ENCODE measurements around the gene PCDH9.

PCDH9 gene

DNA sequence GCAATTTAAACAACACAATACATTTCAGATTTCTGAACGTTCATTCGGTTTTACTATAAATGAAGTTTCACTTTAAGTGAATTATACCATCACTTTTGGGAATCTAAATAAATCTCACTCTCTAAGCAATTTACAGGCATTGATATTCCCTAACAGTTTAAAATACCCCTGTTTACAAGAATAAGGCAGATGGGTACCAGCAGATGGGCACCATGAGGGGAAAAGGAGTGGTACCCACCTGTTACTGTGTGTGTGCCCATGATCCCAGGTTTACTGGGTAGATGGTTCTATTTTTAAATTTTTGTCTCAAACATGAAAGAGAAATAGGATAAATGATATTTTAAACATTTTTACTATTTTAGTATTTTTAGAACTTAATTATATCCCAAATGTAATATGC is 212.9 kb downstream of the PCDH9 start:
- TF ChIP-seq, protein P1, sequence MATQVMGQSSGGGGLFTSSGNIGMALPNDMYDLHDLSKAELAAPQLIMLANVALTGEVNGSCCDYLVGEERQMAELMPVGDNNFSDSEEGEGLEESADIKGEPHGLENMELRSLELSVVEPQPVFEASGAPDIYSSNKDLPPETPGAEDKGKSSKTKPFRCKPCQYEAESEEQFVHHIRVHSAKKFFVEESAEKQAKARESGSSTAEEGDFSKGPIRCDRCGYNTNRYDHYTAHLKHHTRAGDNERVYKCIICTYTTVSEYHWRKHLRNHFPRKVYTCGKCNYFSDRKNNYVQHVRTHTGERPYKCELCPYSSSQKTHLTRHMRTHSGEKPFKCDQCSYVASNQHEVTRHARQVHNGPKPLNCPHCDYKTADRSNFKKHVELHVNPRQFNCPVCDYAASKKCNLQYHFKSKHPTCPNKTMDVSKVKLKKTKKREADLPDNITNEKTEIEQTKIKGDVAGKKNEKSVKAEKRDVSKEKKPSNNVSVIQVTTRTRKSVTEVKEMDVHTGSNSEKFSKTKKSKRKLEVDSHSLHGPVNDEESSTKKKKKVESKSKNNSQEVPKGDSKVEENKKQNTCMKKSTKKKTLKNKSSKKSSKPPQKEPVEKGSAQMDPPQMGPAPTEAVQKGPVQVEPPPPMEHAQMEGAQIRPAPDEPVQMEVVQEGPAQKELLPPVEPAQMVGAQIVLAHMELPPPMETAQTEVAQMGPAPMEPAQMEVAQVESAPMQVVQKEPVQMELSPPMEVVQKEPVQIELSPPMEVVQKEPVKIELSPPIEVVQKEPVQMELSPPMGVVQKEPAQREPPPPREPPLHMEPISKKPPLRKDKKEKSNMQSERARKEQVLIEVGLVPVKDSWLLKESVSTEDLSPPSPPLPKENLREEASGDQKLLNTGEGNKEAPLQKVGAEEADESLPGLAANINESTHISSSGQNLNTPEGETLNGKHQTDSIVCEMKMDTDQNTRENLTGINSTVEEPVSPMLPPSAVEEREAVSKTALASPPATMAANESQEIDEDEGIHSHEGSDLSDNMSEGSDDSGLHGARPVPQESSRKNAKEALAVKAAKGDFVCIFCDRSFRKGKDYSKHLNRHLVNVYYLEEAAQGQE (IDR thresholded peaks at IDR 0.05; ENCODE audit: insufficient read depth in 1 of 2, low read depth in 2 of 2, low read length in 2 of 2) = no peak
- TF ChIP-seq SIN3A (IDR thresholded peaks at IDR 0.05; ENCODE audit: borderline replicate concordance, insufficient read depth, low read length) (no peak), TAF1 (IDR thresholded peaks at IDR 0.05; ENCODE audit: borderline replicate concordance, insufficient read depth, low read length) (no peak), POLR2AphosphoS5 (IDR thresholded peaks at IDR 0.05; ENCODE audit: low read depth, low read length) (no peak), FOXP2 (optimal IDR thresholded peaks at IDR 0.05; ENCODE audit: borderline replicate concordance, extremely low read depth, extremely low read length, insufficient read depth) (no peak)

DNA sequence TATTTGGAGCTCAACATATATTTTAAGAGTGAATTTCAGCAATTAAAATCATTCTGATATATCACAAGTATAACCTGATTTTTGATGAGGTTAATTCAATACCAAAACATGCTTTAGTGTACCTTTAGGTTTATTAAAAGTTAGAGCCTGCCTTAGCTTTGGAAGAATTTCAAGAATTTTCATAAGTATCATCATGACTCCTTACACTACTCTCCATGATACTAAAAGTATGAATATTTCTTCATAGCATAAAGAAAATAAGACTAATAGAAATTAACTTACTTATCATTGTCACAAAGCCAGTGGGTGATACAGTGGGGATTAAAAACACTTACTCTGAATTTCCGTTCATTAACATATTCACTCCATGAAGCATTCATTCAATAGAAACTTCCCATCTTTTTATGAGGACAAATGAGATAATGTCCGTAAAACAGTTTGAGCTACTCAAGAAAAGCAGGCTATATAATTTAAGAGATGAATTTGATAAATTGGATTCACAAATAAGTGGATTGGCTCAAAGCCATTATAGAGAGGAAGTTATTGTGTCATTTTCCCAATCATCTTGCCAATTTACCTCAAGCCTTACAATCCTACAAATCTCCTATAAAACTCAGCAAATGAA is 214.0 kb downstream of the PCDH9 start:
- no peak for TF ChIP-seq TAF1 (IDR thresholded peaks at IDR 0.05; ENCODE audit: borderline replicate concordance, insufficient read depth, low read length)
- no peak for TF ChIP-seq FOXP2 (optimal IDR thresholded peaks at IDR 0.05; ENCODE audit: borderline replicate concordance, extremely low read depth, extremely low read length, insufficient read depth)
- TF ChIP-seq POLR2AphosphoS5 (IDR thresholded peaks at IDR 0.05; ENCODE audit: low read depth, low read length) = no peak
- TF ChIP-seq SIN3A (IDR thresholded peaks at IDR 0.05; ENCODE audit: borderline replicate concordance, insufficient read depth, low read length) = no peak
- TF ChIP-seq, protein P1 (IDR thresholded peaks at IDR 0.05; ENCODE audit: insufficient read depth in 1 of 2, low read depth in 2 of 2, low read length in 2 of 2) = no peak

DNA sequence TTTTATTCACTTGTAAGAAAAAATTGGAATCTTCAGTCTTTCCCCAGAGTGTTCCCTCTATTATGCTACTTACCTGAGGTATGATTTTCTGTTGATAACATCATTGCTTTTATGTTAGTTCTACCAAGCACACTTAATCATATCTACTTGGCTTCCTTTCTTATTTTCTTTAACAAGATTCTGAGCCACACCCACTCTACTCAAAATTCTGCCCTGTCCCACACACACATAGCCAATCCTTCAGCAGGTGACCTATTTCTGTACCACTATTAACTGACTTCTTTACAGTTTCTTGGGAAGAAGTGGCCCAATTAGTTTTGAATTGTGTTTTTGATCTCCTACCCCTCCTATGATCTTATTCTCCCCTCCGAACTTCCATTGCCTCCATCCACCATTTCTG is 215.7 kb downstream of the PCDH9 start:
- no peak for TF ChIP-seq POLR2AphosphoS5 (IDR thresholded peaks at IDR 0.05; ENCODE audit: low read depth, low read length)

DNA sequence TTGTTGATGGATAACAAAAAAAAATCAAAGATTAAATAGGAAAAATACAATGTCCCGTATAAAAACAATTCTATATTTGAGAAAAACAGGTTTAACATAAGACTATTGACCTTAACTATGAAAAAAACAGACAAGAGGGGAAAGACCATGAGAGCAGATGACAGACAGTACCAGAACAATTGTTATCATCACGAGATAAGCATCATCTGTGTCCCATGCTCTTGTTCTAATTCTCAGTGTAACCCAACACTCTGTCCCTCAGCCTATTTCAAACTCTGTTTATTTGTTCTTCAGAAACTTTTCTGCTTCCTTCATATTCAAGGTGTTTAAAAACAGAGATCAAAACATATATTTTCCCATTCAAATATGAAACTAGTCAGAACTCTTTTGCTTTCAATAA is 216.4 kb downstream of the PCDH9 start:
- TF ChIP-seq FOXP2 (optimal IDR thresholded peaks at IDR 0.05; ENCODE audit: borderline replicate concordance, extremely low read depth, extremely low read length, insufficient read depth) (no peak), SIN3A (IDR thresholded peaks at IDR 0.05; ENCODE audit: borderline replicate concordance, insufficient read depth, low read length) (no peak), TAF1 (IDR thresholded peaks at IDR 0.05; ENCODE audit: borderline replicate concordance, insufficient read depth, low read length) (no peak), POLR2AphosphoS5 (IDR thresholded peaks at IDR 0.05; ENCODE audit: low read depth, low read length) (no peak)
- TF ChIP-seq, protein P1 (IDR thresholded peaks at IDR 0.05; ENCODE audit: insufficient read depth in 1 of 2, low read depth in 2 of 2, low read length in 2 of 2) = no peak

DNA sequence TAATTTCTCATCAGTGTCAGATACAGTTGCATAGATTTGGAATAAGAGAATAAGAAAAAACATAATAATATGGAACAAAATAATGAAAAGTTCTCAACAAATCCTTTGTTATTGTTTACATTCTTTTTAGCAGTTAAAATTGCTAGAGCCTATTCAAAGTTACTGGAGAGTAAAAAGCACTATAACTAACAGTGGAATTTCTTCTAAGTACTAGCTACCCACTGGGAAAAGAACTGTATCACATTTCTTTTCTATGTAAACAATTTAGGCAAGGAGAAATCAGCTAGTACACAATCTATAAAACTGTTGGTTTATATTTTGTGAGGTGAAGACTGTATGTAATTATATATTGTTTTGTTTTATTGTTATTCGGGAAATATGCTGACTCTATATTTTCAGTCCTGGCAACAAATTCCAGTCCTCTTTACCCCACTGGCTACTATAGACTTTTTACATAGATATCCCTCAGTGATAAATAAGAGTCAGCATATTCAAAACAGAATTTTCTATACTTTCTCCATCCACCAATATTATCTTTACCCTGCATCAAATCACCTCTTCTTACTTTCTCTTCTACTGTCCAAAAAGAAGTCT is 222.0 kb downstream of the PCDH9 start:
- TF ChIP-seq, protein P1 (IDR thresholded peaks at IDR 0.05; ENCODE audit: insufficient read depth in 1 of 2, low read depth in 2 of 2, low read length in 2 of 2) = no peak
